Activated CD4-positive, alpha-beta T cell treated with anti-CD3 and anti-CD28 coated beads for 4 hours (primary cell): ENCODE measurements around the gene FEM1C.

Source experiments
- DNase-seq, 2 donors: peaks; one replicate each; pipeline ENCODE4 v3.0.0-alpha.2; 2020

The FEM1C gene

DNA sequence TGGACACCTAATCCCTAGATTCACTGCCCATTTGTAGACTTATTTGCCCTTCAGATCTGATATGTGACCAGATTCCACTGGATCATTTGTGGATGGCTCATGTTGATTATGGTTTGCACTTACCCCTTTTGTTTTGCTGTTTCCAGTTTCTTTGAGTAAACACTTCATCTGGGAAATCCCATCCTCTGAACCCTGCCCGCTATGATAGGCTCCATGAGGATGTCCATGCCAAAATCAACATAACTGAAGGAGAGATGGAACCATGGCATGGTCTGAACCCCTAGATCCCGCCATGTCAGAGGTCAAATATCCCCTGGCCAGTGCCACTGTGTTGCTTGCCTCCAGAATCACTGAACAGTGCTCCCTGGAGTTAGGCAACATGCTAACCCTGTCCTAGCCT lies 11.7 kb upstream of the FEM1C start:
- no peak for DNase-seq

DNA sequence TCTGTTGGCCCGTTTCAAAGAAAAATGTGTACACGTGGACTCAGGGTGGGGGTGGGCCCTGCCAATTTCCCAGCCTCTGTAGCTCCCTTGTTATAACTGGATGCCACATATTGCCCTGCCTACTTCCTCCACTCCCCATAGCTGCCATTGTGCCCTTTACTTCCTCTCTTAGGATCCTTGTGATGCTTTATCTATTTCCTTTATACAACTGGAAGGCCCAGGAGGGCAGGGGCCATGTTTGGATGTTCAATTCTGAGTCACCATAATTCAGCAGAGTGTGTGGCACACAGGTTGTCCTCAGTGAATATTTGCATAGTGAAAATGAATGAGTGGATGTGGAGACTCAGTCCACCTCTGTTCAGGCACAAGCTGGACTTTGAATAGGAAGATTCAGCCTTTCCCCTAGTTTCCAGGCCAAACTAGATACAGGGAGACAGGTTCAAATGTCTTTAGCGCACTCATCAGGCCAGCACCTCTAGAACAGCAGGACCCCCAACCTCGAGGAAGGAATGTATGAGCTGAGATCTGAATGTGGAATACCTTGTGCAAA lies 10.6 kb upstream of the FEM1C start:
- DNase-seq: no peak

DNA sequence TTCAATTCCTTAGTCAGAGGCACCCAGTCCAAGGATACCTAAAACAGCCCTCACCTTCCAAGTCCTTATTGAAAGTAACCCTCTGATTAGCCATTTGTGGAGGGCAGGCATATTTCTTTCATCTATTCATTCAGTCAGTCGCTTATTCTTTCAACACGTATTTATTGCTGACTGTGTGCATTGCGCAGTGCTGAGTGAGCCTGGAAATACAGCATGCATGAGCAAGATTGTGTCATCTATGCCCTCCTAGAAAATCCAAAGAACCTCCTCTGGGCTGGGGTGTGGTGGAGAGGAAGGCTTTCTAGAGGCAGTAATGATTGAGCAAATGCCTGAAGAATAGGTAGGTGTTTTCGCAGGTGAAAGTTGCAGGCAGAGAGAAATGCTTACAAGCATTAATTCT lies 8.5 kb upstream of the FEM1C start:
- no peak for DNase-seq

DNA sequence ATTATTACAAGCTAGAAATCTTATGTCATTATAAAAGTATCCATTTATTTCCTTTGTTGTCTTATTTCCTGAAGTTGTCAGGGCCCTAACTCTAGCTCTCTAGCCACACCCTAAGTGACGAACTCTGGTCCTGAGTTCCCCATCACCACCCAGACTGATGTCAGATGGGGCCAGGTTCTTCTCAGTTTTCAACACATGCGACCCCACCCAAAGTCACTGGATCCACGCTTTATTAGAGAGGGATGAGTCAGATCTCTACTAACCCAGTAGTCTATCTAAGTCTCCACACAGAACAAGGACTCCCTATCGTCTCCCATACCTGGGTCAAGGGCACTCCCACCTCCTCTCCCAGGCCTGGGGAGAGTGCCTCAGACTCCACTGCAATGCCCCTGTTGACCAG lies 6.8 kb upstream of the FEM1C start:
- no peak for DNase-seq

DNA sequence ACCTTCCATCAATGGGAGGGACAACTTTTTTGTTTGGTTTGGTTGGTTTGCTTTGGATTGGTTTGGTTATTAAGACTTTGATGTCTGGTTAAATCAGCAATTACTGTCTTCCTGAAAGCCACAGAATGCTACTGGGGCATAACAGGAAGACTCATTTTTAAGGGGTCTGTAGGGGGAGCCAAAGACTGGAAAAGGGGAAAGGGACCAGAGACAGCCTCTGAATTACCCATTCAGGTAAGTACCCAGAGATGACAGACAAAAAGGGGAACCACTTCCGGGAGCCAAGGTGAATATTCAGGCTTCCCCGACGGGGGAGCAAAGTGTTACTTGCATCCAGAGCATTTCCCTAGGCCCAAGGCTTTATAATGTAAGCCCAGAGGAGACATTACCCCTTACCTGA lies 4.6 kb upstream of the FEM1C start:
- DNase-seq: no peak

DNA sequence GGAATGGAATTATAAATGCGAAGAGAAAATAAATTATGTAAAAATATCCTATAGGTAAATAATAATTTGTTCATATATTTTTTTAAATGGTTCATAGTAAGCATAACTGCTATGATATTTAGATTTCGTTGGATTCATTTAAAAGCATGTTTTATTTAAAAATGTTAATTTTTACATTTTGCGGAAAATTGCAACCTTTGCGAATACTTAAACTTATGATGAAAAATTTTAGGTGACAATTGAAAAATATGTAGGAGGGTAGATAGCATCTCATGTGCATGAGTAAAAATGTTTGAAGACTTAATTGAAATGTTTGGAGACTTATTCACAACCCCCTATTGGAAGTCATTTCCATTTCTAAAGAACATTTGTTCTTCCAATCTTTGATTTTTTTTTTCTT lies 4.1 kb upstream of the FEM1C start:
- DNase-seq: no peak

DNA sequence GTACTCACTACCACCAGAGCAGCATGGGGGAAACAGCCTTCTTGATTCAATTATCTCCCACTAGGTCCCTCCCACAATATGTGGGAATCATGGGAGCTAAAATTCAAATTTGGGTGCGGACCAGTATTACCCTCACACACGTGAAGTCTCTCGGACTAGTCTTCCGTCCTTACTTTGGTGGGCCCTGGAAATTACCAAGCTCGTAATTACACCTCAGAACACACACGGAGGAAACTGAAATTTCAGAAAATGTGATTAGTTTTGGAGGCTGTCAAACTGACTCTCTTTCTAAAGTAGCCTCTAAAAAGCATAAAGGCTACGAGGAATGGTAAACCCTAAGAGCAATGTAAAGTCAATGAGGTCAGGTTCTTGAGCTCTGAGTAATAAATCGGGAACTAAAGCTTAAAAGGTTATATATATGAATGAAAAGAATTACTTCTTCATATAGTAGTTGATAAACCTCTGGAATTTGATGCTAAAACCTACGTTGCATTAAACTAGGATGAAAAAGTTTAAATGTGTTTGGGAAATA lies 842 bp upstream of the FEM1C start:
- DNase-seq: no peak

DNA sequence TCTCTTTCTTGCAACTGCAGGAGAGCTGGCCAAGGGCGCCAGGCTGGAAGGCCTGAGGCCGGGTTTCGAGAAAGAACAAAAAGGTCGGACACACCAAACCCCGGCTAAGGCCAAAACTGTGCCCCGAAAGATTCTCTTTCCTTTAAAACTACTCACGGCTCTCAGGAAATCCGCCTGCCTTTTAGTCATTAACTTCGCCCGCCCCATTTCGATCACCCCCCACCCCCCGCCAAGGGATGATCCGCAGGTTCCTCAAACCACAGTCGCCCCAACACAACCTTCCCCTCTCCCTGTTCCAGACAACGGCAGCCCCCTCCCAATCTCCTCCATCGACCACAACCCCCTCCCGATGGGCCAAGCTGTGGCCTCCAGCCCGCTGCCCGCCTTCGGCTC lies 536 bp downstream of the FEM1C start:
- DNase-seq: peak; percentile 50 to 53

DNA sequence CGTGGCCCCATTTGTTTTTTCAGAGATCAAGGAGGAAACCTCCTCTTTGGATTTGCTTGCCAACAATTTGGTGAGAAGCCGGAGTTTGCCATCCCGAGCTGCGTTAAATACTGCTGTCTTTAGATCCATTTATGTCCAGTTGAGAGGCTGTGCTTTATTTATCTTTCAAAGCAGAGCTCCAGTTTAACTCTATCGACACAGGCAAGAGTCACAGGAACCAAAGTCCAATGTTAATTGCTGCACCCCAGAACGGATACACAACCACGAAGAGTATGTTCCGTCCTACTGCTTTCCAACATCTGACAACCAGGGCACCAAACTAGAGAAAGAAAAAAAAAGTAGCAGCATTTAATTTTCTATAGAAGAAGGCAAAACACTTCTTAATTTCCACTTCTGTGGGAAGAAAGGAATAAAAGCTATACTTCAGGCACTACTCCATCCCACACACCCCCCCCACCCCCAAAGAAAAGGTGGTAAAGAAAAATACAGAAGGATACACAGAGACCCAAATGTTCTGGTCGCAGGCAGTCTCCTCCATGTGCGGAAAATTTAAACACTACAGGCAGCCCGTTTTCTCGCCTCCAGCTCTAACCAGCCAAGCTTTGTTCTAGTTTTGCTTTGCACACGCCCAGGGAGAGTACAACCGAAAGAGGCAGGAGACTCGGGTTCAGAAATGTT lies 1.1 kb downstream of the FEM1C start:
- DNase-seq: peak in 1 of 2 donors; percentile 36

DNA sequence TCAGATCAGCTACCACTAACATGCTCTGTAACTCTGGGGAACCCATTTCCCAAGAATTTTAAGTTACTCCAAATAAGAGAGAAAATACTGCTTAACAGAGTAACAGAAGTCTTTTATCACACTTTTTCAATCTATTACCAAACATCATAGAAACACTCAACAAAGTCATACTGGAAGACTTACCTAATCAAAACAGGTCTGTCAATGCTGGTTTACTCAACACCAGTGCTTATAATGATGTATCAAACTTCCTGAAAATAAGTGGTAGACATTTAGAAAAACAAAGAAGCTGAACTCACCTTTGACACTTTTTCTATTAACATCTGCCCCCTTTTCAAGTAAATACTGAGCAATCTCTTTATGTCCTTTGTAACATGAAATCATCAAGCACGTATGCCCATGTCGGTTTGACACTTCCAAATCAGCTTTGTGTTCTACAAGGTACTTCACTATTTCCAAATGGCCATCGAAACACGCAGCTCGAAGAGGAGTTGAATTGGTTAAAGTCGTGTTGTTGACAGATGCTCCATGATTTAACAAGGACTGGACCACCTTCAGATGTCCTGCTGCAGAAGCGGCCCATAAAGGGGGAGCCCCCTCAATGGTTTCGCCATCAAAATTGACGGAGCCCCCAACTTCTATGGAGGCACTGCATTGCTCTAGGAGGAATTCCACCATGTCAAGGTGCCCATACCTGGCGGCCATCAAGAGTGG lies 1.8 kb downstream of the FEM1C start:
- no peak for DNase-seq

DNA sequence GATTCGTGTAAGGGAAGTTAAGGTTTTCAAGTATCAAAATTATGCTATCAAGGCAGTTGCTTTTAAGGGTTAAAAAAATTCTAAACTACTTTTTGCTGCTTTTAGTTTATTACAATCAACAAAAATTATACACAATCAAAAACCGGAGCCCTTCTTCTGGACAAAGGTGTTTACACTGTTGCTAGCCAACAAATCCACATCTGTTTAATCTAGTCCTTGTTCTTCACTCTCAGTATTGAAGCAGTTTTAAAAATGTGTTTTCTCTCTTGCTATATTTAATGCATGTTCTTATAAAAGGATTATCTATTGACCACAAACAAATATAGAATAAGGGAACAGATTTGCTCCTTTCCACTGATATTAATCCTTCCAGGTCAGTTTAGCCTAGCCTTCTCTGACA lies 2.5 kb downstream of the FEM1C start:
- no peak for DNase-seq

DNA sequence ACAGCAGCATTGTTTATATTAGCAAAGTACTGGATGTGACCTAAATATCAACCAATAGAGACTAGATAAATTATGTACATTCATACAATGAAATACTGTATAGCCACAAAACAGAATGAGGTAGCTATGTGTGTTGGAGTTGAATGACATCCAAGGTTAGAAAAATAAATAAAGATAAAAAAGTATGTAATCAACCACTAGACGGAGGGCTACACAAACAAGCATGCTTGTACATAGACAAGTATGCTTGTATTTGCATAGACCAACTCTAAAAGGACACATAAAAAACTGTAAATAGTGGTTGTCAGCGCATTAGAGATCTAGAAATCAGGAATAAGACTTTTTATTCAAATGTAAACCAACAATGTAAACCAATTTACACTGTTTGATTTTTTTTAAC lies 3.0 kb downstream of the FEM1C start:
- no peak for DNase-seq

DNA sequence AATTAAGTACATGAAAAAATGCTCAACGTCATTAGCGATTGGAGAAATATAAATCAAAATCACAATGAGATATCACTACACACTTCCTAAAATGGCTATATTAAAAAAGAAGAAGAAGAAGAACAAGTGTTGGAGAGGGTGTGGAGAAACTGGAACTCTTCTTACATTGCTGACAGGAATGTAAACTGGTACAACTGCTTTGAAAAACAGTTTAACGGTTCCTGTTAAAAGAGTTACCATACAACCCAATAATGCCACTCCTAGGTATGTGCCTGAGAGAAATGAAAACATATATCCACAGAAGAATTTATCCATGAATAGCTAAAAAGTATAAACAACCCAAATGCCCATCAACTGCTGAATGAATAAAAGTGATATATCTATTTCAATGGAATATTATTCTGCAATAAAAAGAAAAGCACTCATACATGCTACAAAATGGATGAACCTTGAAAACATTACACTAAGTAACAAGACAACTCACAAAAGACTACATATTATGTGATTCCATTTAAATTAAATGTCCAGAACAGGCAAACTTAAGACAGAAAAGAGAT lies 9.0 kb downstream of the FEM1C start:
- DNase-seq: no peak

DNA sequence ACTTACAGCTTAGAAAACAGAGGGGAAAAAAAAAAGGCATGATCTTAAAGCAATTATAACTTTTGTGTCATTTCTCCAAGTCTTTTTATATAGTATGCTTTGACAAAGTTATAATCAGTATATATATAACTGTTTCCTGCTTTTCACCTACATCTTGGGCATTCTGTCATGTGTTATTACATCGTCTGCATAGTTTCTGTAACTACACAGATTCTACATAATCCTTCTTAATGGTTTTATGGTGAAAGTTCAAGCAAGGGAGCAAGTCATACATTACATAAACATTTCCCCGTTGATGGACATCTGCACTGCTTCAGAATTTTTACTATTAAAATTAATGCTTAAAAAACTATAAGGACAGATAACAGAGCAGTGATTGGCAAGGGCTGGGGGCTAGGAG lies 12.1 kb downstream of the FEM1C start:
- DNase-seq: no peak

DNA sequence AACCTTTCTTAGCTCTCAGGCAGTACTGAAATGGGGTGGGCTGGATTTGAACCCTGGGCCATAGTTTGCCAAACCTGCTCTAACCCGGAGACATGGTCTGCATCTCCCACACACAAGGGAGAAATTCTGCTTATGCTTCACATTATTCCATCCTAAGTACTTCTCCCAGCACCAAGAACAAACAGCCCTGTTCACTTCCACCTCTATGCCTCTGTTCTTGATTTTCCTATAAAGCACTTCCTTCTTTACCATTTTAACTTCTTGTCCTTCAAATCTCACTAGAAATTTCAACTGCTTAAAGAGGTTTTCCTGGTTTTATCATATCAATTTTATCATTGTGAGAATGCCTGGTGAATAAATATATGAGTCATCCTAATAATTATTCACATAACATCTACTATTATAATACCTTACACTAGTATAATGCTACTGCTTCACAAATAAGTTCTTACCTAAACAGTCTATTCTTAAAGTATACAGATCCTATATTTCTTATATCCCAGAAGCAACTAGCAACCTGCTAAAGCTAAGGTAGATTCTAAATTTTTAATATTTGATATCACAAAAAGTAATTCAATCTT lies 12.7 kb downstream of the FEM1C start:
- DNase-seq: no peak

DNA sequence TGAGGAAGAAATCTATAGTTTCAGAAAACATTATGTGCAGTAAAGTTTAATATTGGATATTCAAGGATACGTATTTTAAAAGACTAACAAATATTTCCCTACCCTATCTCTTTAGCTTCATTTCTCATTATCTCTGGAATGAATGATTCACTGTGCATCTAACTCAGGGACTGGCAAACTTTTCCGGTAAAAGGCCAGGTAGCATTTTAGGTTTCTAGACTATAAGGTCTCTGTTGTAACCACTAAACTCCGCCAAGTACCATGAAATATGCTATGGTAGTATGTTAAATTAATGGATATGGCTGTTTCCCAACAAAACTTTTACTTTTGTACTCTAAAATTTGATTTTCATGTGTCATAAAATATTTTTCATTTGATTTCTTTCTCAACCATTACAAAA lies 13.2 kb downstream of the FEM1C start:
- DNase-seq: no peak

DNA sequence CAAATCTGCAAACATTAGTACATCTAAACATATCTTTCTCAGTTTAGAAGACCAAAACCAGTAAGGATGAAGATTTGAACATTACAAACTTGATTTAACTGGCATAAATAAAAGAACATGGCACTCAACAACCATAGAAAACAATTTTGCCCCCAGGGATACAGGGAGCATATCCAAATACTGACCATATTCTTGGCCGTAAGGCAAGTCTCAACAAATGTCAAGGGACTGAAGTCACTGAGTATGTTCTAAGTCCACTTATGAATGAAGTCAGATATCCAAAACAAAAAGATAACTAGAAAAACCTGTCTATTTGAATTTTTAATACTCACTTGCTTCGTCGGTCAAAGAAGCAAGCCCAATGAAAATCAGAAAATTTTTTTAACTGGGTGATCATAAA lies 14.1 kb downstream of the FEM1C start:
- DNase-seq: no peak

DNA sequence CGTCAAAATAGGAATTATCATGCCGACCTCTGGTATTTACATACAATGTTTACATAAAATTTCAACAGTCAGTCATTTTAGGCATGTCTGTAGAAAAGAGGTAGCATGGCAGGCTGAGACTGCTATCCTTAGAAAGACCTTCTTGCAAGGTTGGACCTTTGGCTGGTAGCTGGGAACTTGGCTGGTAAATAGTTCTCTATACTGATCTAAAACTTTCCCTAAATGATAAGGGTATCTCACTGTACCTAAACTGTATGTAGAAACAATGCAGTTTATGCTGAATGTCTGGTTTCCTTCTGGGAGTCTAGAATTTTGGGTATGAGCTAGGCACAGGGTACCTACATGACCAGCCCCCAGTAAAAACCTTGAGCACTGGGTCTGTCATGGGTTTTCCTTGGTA lies 18.0 kb downstream of the FEM1C start:
- no peak for DNase-seq

DNA sequence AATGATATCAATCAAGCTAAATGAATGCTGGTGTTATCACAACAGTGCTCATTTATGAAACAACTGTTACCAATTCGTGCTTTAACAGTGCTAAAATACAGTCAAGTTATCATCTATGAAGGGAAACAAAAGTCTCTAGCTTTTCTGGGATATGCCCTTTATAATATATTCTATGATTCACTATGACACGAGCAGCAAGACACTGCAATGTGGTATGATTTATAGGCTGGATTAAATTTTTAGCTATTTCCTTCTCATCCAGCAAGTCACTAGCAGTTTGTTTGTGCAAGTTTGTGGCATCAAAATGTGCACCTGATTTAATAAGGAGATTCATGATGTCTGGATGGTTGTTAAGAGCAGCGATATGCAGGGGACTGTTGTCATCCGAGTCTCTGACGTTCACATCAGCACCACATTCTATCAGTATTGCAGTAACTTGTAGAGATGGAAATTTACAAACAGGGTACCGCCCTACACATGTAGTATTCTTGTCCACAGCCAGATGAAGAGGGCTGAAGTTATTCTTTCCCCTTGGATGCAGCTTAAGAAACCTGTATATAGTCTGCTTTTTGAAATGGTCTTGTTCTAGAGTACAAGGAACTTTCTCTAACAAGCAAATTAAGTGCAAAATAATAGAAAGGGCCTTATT lies 20.3 kb downstream of the FEM1C start:
- no peak for DNase-seq

DNA sequence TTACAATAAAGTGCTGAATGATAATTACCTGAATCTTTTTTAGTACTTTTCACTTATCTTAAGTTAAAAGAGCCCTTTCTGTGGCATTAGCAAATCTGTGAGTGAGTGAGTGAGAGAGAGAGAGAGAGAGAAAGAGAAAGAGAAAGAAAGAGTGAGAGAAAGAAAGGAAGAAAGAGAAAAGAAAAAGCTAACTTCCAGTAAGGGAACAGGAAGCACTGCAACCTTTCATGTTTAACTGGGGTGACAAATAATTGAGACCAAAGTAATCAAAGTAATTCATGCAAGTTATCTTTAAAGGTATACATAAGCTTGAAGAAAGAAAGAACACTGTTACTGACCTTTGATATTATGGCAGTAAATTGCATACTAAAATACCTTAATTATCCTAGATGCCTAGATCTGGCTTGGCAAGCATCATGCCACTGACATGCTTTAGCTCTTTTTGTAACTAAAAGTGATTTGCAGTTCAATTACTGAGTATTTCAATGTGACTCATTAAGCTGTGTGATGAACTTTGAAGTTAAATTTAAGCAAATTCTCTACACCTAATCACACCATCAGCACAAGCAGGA lies 21.7 kb downstream of the FEM1C start:
- DNase-seq: no peak

DNA sequence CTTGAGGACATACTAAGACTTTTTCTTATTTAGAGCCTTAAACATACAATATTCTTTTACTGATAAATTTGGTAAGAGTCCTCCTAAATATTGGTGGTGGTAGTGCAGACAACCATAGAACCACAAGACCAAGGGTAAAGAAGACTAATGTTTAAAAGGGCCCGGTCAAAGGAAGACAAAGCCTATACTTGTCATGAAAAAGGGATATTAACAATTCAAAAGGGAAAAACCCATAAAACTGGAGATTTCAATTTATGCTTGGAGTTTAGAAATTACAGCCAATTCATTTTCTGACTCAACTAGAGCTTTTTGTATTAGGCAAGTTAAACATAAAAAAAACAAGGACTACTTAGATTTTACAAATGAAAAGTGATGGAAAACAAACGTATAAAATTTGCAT lies 24.4 kb downstream of the FEM1C start:
- DNase-seq: no peak

DNA sequence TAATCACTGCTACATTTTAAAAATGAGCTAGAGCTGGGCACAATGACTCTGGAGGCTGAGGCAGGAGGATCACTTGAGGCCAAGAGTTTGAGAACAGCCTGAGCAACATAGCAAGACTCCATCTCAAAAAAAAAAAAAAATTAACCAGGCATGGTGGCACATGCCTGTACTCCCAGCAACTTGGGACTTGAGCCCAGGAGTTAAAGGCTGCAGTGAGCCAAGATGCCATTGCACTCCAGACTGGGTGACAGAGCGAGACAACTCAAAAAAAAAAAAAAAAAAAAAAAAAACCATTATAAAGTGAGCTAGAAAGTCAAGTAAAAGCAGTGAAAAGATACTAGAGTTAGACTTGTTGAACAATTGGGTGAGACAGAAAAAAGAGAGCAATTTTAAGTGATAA lies 28.2 kb downstream of the FEM1C start:
- DNase-seq: no peak

DNA sequence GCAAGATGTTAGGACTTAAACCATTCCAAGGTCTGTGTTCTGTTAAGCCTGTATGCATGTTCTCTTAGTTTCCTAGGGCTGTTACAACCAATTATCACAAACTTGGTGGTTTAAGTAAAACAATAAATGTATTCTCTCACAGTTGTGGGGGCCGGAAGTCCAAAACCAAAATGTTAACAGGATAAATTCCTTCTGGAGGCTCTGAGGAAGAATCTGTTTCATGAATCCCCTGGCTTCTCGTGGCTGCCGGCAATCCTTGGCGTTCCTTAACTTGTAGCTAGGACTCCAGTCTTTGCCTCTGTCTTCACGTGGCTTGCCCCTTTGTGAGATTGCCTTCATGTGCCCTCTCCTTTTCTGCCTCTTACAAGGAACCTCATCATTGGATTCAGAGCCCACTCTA lies 30.4 kb downstream of the FEM1C start:
- no peak for DNase-seq
